HG02588 (cell line): ENCODE measurements around the gene RPUSD2.
A peak's percentile ranks its signal among the peaks of the same experiment; 100 is the strongest.
"Not testable (repeated sequence)": the region's sequence is repeated elsewhere in the genome, so short reads cannot be mapped to it uniquely, and the experiment has no call there.

Experiments used
- ATAC-seq: cut with Tn5 transposase; IDR thresholded peaks from one replicate; pipeline ENCODE4 v1.9.1; 2021; ENCODE audit warnings: mild to moderate bottlenecking, moderate library complexity; ENCODE audit not compliant: unreplicated experiment

Gene RPUSD2

GRCh38 chr15:40564591-40565332, 4.3 kb upstream of the RPUSD2 start, which contains the start of gene CCDC32:
Gene CCDC32, minus strand, starts transcription at chr15:40565042. Its CDS starts 2,027 bp downstream, at chr15:40563015.
- peak; percentile 95 for ATAC-seq

- ATAC-seq = no peak
Measured at GRCh38 chr15:40565333-40566238, 3.5 kb upstream of the RPUSD2 start.

- ATAC-seq = no peak
Measured at GRCh38 chr15:40567111-40567510, 2.0 kb upstream of the RPUSD2 start.

- no peak for ATAC-seq
Measured at GRCh38 chr15:40575113-40575512, 6.0 kb downstream of the RPUSD2 start.

GRCh38 chr15:40576914-40577313, 7.8 kb downstream of the RPUSD2 start:
- ATAC-seq = not testable (repeated sequence)

- no peak for ATAC-seq
Measured at GRCh38 chr15:40578892-40579291, 9.8 kb downstream of the RPUSD2 start.

GRCh38 chr15:40581796-40582195, 12.7 kb downstream of the RPUSD2 start:
- ATAC-seq = not testable (repeated sequence)

GRCh38 chr15:40582726-40583246, 13.7 kb downstream of the RPUSD2 start:
- ATAC-seq = no peak

GRCh38 chr15:40584191-40584590, 15.1 kb downstream of the RPUSD2 start:
- ATAC-seq = no peak

- ATAC-seq = no peak
Measured at GRCh38 chr15:40590667-40591050, 21.6 kb downstream of the RPUSD2 start.

- no peak for ATAC-seq
Measured at GRCh38 chr15:40591389-40591788, 22.3 kb downstream of the RPUSD2 start.

- no peak for ATAC-seq
Measured at GRCh38 chr15:40593165-40593564, 24.1 kb downstream of the RPUSD2 start.

GRCh38 chr15:40593588-40594428, 24.7 kb downstream of the RPUSD2 start, which contains the start of gene KNL1:
Gene KNL1, plus strand, starts transcription at chr15:40594249. Its CDS starts 8,683 bp downstream, at chr15:40602932.
- peak; percentile 72 for ATAC-seq

- ATAC-seq = peak; percentile 41
Measured at GRCh38 chr15:40594429-40594836, 25.3 kb downstream of the RPUSD2 start.

- no peak for ATAC-seq
Measured at GRCh38 chr15:40595219-40595618, 26.1 kb downstream of the RPUSD2 start.

- ATAC-seq = no peak
Measured at GRCh38 chr15:40595773-40596172, 26.7 kb downstream of the RPUSD2 start.

- ATAC-seq = no peak
Measured at GRCh38 chr15:40597024-40597423, 27.9 kb downstream of the RPUSD2 start.

- ATAC-seq = no peak
Measured at GRCh38 chr15:40598126-40598525, 29.0 kb downstream of the RPUSD2 start.

- ATAC-seq = no peak
Measured at GRCh38 chr15:40598672-40599071, 29.6 kb downstream of the RPUSD2 start.

- ATAC-seq = no peak
Measured at GRCh38 chr15:40600956-40601355, 31.9 kb downstream of the RPUSD2 start.

- no peak for ATAC-seq
Measured at GRCh38 chr15:40603935-40604334, 34.8 kb downstream of the RPUSD2 start.
